NCI-H524 treated with DMSO at 0.1 percent for 48 hours (cell line): ENCODE data around the gene IL21R.
"Not testable (repeated sequence)": the region's sequence is repeated elsewhere in the genome, so short reads cannot be mapped to it uniquely, and the experiment has no call there.

Source experiments
- DNase-seq: peaks from one replicate; lab custom pipeline; 2025; lab: John Stamatoyannopoulos, UW

Gene IL21R

GRCh38 chr16:27446721-27447120, 44.7 kb downstream of the IL21R start:
- DNase-seq = no peak

GRCh38 chr16:27447301-27447700, 45.3 kb downstream of the IL21R start:
- DNase-seq = no peak

GRCh38 chr16:27448532-27449433, 46.8 kb downstream of the IL21R start:
- DNase-seq = peak; percentile 50

- DNase-seq = no peak
Measured at GRCh38 chr16:27449434-27450195, 47.6 kb downstream of the IL21R start.

GRCh38 chr16:27450196-27450549, 48.2 kb downstream of the IL21R start:
- DNase-seq = no peak

- no peak for DNase-seq
Measured at GRCh38 chr16:27452569-27453493, 50.9 kb downstream of the IL21R start.

GRCh38 chr16:27453494-27453825, 51.5 kb downstream of the IL21R start:
- DNase-seq = no peak

GRCh38 chr16:27455700-27456099, 53.7 kb downstream of the IL21R start:
- no peak for DNase-seq

- not testable (repeated sequence) for DNase-seq
Measured at GRCh38 chr16:27457605-27457900, 55.6 kb downstream of the IL21R start.

GRCh38 chr16:27458258-27458657, 56.3 kb downstream of the IL21R start:
- no peak for DNase-seq

- DNase-seq = no peak
Measured at GRCh38 chr16:27458987-27459688, 57.2 kb downstream of the IL21R start.

- no peak for DNase-seq
Measured at GRCh38 chr16:27460213-27460612, 58.2 kb downstream of the IL21R start.

GRCh38 chr16:27460663-27461482, 58.9 kb downstream of the IL21R start:
- DNase-seq = no peak

- no peak for DNase-seq
Measured at GRCh38 chr16:27461483-27462171, 59.7 kb downstream of the IL21R start.

GRCh38 chr16:27462200-27462845, 60.3 kb downstream of the IL21R start:
- no peak for DNase-seq

GRCh38 chr16:27462846-27463682, 61.1 kb downstream of the IL21R start:
- DNase-seq = no peak

GRCh38 chr16:27463741-27464591, 62.0 kb downstream of the IL21R start:
- no peak for DNase-seq
